ENCODE results near the gene SLC15A2. TPM values are rescaled to one million over a fixed set of nuclear protein-coding genes. Genes with fewer than 3 reads are reported as not detected.

SLC15A2 gene
- total RNA-seq, 6 experiments from 2014 or later: 0.09 to 0.35 (median 0.14) TPM; not detected in 1

DNA sequence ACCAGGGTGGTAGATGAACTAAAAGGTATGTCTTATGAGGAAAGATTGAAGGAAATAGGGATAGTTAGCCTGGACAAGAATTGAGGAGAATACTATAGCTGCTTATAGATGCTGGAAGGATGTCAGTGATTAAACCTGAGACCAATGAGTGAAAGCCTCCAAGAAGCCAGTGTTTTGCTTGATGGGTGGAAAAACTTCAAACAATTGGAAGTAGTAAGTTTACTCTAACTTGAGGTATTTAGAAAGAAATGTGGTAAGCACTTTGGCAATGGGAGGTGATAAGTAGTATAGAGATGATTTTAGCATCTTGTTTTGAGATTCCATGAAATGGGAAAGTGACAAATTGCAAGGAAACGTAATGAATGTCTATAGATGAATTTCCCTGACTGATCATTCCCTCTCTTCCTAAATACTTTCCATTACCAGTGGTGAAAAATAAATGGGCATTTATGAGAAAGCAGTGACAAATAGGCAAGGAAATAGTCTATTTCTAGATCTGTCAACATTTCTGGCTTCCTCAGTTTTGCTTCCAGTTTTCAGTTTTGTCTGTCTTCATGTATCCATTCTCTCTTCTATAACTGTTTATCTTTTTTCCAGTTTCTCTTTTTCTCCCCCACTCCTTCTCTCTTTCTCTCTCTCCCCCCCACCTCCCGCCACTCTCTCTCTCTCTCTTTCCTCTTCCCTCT, 19.2 kb downstream of the SLC15A2 start:
- peaks cover 2% of the 10 kb centered on the region; the same call in 1 of the 2 replicates for H3K36me3 Mint-ChIP-seq (ENCODE audit: low read depth)
- no peaks in the 10 kb centered on the region for H3K9me3 Mint-ChIP-seq
- no peak for DNase-seq
- H3K27ac Mint-ChIP-seq: no peak overlapping the region
- TF ChIP-seq, protein P1, sequence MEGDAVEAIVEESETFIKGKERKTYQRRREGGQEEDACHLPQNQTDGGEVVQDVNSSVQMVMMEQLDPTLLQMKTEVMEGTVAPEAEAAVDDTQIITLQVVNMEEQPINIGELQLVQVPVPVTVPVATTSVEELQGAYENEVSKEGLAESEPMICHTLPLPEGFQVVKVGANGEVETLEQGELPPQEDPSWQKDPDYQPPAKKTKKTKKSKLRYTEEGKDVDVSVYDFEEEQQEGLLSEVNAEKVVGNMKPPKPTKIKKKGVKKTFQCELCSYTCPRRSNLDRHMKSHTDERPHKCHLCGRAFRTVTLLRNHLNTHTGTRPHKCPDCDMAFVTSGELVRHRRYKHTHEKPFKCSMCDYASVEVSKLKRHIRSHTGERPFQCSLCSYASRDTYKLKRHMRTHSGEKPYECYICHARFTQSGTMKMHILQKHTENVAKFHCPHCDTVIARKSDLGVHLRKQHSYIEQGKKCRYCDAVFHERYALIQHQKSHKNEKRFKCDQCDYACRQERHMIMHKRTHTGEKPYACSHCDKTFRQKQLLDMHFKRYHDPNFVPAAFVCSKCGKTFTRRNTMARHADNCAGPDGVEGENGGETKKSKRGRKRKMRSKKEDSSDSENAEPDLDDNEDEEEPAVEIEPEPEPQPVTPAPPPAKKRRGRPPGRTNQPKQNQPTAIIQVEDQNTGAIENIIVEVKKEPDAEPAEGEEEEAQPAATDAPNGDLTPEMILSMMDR (IDR thresholded peaks at IDR 0.05): no peak
- H3K4me3 Mint-ChIP-seq: no peak overlapping the region
- H3K4me1 Mint-ChIP-seq (ENCODE audit: low read depth): no peaks in the 10 kb centered on the region
- H3K27me3 Mint-ChIP-seq (ENCODE audit: insufficient read depth): peaks cover under 1% of the 10 kb centered on the region; the same call in 1 of the 2 replicates

DNA sequence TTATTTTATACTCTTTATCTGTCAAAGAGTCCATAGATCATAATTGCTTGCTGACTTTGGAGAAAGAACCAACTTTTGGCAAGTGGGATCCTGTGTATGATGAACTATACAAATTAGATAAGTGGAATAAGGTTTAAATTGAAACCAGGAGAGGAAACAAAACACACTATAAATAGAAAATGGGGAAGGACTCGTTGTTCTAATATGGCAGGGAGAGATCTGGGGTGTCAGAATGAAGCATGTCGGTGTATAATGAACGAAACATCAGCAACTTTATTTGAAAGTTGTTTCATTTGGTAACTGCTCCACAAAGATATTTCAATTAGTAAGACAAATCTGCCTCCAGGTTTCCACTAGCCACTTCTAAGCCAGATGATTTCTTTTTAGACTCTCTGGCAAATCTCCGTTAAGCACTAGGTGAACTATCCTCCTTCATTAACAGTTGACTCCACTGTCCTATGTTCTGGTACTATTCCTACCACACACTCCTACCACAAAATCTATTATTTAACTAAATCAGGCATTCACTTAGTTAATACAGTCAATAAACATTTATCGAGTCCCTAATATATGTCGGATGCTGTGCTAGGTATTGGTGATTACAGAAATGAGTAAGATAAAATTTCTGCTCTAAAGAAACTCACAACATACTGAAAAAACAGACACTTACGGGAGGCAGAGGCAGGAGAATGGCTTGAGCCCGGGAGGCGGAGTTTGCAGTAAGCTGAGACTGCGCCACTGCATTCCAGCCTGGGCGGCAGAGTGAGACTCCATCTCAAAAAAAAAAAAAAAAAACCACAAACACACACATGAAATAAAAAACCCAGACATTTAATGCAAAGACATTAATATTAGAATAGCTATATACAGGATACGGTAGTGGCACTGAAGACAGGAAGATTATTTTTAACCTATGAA, 20.1 kb downstream of the SLC15A2 start:
- peaks cover 4% of the 10 kb centered on the region for H3K4me1 Mint-ChIP-seq (ENCODE audit: low read depth)
- no peak overlapping the region for H3K27ac Mint-ChIP-seq

DNA sequence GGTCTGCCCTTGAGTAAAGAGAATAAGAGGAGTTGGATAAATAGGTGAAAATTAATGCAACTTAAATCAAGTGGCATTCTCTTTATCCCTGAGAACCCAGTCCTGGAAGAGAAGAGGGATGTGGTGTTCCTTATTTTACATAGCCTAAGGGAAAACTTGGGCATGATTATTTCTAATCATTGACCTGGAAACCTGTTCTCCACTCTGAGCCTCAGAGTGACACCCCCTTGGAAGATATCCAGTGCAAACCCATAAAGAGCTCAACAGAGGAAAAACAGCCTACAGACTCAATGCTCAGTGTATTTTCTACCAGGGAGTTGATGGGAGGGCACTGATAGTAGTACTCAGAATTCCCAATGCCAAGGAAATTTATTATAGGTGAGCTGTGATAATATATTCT, 22.0 kb downstream of the SLC15A2 start:
- Mint-ChIP-seq H3K27me3 (ENCODE audit: insufficient read depth) (no peaks in the 10 kb centered on the region; the same call in 1 of the 2 replicates), H3K27ac (no peak overlapping the region), H3K36me3 (ENCODE audit: low read depth) (no peaks in the 10 kb centered on the region), H3K9me3 (no peaks in the 10 kb centered on the region), H3K4me3 (no peak overlapping the region), H3K4me1 (ENCODE audit: low read depth) (peaks cover 7% of the 10 kb centered on the region)
- no peak for DNase-seq
- TF ChIP-seq, protein P1 (IDR thresholded peaks at IDR 0.05): no peak

More for the DNA sequence above, 20.1 kb downstream of the SLC15A2 start:
- DNase-seq: no peak
- Mint-ChIP-seq H3K9me3 (no peaks in the 10 kb centered on the region), H3K27me3 (ENCODE audit: insufficient read depth) (no peaks in the 10 kb centered on the region; the same call in 1 of the 2 replicates), H3K36me3 (ENCODE audit: low read depth) (no peaks in the 10 kb centered on the region), H3K4me3 (no peak overlapping the region)
- TF ChIP-seq, protein P1 (IDR thresholded peaks at IDR 0.05): no peak

DNA sequence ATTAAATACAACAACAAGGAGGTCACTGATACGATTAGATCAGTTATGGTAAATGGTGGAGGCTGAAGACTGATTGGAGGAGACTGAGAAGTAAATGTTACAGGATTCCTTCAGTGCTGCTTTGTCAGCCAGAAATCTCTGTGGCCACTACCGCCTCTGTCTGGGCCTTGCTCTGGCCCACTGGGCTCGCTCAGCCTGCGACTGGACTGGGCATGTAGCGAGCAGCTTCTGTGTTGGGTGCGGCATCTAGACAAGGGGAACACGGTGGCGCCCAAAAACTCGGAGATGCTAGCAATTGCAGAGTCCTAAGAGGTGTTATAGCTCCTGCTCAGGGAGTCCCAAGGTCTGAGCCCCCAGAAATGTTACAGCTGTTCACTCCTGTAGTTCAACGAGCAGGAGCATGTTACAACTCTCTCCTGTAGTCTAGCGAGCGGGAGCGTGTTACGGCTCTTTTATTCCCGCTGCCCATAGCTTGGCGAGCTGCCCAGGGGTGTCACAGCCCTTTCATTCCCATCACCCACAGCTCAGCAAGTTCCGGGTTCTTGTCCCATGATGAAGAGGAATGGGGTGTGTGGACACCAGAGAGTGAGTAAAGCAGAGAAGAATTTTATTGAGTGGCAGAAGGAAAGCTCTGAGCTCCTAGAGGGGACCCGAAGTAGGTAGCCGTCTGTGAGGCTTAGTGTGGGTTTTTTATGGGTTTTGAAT, 24.7 kb downstream of the SLC15A2 start:
- Mint-ChIP-seq H3K27ac (no peak overlapping the region), H3K36me3 (ENCODE audit: low read depth) (no peaks in the 10 kb centered on the region), H3K27me3 (ENCODE audit: insufficient read depth) (no peaks in the 10 kb centered on the region; the same call in 1 of the 2 replicates), H3K9me3 (no peaks in the 10 kb centered on the region), H3K4me3 (peak overlapping the region; percentile 24; the same call in 1 of the 2 replicates), H3K4me1 (ENCODE audit: low read depth) (peaks cover 7% of the 10 kb centered on the region)
- peak; percentile 24 for DNase-seq
- TF ChIP-seq, protein P1 (IDR thresholded peaks at IDR 0.05): no peak

DNA sequence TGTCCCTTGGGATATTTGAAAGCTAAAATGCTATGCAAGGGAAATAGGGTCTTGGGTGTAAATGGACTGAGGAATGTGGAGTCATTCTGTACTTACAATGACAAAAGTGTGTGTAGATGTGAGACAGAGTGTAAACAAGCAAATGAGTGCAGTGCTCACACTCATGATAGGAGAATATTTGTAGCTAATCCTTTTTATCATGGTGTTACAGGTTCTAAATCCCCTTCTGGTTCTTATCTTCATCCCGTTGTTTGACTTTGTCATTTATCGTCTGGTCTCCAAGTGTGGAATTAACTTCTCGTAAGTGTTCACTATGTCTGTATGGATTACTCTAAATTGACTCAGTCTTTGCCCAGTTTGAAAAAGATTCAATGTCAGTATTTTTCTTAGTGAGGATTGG, 30.5 kb downstream of the SLC15A2 start:
- Mint-ChIP-seq H3K27me3 (ENCODE audit: insufficient read depth) (no peaks in the 10 kb centered on the region), H3K36me3 (ENCODE audit: low read depth) (no peaks in the 10 kb centered on the region), H3K27ac (no peak overlapping the region), H3K4me1 (ENCODE audit: low read depth) (no peaks in the 10 kb centered on the region), H3K4me3 (no peak overlapping the region), H3K9me3 (no peaks in the 10 kb centered on the region)
- TF ChIP-seq, protein P1 (IDR thresholded peaks at IDR 0.05): no peak
- DNase-seq: no peak
